GM12864 (cell line): ENCODE results near the gene CXCL17.
A peak's percentile ranks its signal among the peaks of the same experiment; 100 is the strongest.

Experiments used
- DNase-seq: peaks from one replicate; pipeline ENCODE4 v3.0.0-alpha.2; 2011; ENCODE audit warnings: low read depth
- H3K4me3 ChIP-seq: 2 replicates; pipeline ENCODE4 v1.5.1; 2011; ENCODE audit warnings: mild to moderate bottlenecking, low read depth, low read length, control low read depth
- TF ChIP-seq, protein P1 (sequence below): IDR thresholded peaks from 2 replicates; pipeline ENCODE4 v1.5.1; 2011; ENCODE audit warnings: low read depth, mild to moderate bottlenecking, moderate library complexity, low read length, control low read depth, inconsistent platforms; ENCODE audit errors: missing control alignments

Gene CXCL17

DNA sequence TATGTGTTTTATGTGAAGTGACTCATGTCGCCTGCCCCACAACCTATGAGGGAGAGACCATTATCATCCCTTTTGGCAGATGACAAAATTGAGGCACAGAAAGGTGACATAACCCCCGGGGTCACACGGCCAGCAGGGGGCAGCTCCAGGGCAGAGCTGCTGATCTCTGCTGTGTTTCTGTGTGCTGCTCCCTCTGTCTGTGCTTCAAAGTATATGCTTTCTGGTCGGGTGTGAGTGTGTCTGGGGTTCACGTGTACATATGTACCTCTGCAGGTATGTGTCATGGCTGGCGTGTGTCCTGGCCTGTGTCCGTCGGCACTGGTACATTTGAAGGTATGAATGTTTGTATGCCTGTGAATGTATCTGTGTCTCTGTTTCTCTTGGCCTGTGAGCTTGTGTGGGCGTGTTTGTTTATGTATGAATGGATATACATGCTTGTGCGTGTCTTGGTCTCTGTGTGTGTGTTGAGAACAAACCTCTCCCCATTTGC is 22.6 kb downstream of the CXCL17 start:
- TF ChIP-seq, protein P1, sequence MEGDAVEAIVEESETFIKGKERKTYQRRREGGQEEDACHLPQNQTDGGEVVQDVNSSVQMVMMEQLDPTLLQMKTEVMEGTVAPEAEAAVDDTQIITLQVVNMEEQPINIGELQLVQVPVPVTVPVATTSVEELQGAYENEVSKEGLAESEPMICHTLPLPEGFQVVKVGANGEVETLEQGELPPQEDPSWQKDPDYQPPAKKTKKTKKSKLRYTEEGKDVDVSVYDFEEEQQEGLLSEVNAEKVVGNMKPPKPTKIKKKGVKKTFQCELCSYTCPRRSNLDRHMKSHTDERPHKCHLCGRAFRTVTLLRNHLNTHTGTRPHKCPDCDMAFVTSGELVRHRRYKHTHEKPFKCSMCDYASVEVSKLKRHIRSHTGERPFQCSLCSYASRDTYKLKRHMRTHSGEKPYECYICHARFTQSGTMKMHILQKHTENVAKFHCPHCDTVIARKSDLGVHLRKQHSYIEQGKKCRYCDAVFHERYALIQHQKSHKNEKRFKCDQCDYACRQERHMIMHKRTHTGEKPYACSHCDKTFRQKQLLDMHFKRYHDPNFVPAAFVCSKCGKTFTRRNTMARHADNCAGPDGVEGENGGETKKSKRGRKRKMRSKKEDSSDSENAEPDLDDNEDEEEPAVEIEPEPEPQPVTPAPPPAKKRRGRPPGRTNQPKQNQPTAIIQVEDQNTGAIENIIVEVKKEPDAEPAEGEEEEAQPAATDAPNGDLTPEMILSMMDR = peak; percentile 97
- no peak overlapping the region for H3K4me3 ChIP-seq
- DNase-seq = no peak

DNA sequence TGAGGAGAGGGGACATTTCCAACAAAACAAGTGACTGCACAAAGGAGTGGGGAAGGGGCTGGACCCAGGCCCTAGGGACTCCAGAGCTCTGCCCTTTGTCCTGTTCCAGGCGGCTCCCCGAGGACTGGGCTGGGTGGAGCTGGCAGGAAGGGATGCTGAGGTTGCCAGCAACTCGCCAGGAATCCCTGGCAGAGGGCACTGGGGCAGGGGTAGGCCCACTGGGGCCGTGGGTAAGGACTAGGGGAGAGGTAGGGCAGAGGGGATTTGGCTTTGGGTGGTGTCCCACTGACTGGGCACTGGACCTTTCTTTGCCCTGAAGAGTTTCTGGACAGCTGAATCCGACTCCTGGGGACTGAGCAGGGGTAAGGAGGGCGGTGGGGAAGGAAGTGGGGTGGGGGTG is 23.4 kb downstream of the CXCL17 start:
- TF ChIP-seq, protein P1 = no peak
- H3K4me3 ChIP-seq = no peak overlapping the region
- no peak for DNase-seq

GRCh38 chr19:42412661-42413076 is 30.1 kb downstream of the CXCL17 start:
- TF ChIP-seq, protein P1 = no peak
- H3K4me3 ChIP-seq = no peak overlapping the region
- no peak for DNase-seq

DNA sequence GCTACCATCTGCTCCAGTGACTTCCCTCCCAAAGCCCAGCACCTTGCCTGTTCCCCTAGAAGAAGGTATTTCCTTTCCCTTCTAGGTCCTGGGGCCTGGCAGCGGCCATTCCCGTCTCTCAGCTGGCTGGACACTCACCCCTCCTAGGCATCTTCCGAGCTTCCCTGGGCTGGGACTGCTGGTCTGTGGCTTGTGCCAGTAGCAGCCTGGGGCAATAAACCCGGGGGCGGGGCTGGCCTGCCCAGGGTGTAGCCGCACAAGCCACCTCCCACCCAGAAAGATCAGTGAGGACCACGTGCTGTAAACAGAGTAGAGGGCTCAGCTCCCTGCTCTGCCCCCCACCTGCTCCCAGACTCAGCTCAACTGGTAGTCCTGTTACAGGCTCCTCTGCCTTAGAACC is 30.5 kb downstream of the CXCL17 start:
- TF ChIP-seq, protein P1 = no peak
- DNase-seq = no peak
- no peak overlapping the region for H3K4me3 ChIP-seq

GRCh38 chr19:42411581-42412178 is 31.1 kb downstream of the CXCL17 start:
- TF ChIP-seq, protein P1 = no peak
- DNase-seq = no peak
- H3K4me3 ChIP-seq = no peak overlapping the region

GRCh38 chr19:42410371-42410770 is 32.4 kb downstream of the CXCL17 start:
- H3K4me3 ChIP-seq = no peak overlapping the region
- DNase-seq = no peak
- TF ChIP-seq, protein P1 = no peak

DNA sequence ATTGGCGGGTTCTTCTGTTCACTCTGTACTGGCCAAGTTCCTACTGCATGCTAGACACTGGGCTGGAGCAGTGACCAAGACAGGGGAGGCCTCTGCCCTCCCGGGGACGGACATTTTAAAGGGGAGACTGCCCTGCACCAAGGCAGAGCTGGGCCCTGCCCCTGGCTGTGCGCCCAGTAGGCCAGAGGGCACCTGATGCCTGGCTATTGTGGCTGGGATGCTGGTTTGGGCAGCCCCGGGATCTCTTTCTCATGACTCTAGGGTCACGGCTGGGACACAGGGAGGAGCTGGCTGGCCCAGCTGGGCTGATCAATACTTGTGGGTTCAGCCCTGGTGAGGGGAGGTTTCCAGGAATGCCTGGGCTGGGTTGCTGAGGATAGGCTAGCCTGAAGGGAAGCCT is 33.3 kb downstream of the CXCL17 start:
- no peak overlapping the region for H3K4me3 ChIP-seq
- no peak for DNase-seq
- TF ChIP-seq, protein P1 = no peak
